SH-SY5Y (cell line): ENCODE results near the gene CAP1.

ENCODE experiments used
- GATA2 ChIP-seq: IDR thresholded peaks from 2 replicates; pipeline ENCODE4 v1.6.1; 2011; ENCODE audit warnings: mild to moderate bottlenecking, low read depth, low read length
- GATA3 ChIP-seq: IDR thresholded peaks from 2 replicates; pipeline ENCODE4 v1.6.1; 2011; ENCODE audit warnings: low read depth, mild to moderate bottlenecking, low read length, moderate library complexity

CAP1 gene

GRCh38 chr1:40023379-40023944 lies 17.1 kb upstream of the CAP1 start:
- TF ChIP-seq GATA3: no peak
- TF ChIP-seq GATA2: no peak

DNA sequence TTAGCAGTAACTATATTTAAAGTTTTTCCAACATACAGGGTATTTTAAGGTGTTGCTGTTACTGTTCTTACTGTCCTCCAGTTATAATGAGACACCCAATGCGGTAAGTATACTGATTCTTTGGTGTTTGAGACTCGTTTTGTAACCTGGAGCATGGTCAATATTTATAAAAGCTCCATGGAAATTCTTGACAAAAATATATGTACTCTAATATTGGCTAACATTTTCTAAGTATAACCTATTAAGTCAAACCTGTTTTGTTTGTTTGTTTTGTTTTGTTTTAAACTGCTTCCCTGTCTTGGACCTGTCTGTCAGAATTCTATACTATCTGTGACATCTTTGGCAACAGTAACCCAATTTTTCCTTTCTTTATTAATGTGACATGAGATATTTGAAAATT lies 15.9 kb upstream of the CAP1 start:
- no peak for TF ChIP-seq GATA2
- TF ChIP-seq GATA3: no peak

- no peak for TF ChIP-seq GATA2
These were observed 12.9 kb upstream of the CAP1 start for GRCh38 chr1:40027647-40028046.

GRCh38 chr1:40029608-40030007 lies 10.9 kb upstream of the CAP1 start:
- TF ChIP-seq GATA2 (no peak), GATA3 (no peak)

DNA sequence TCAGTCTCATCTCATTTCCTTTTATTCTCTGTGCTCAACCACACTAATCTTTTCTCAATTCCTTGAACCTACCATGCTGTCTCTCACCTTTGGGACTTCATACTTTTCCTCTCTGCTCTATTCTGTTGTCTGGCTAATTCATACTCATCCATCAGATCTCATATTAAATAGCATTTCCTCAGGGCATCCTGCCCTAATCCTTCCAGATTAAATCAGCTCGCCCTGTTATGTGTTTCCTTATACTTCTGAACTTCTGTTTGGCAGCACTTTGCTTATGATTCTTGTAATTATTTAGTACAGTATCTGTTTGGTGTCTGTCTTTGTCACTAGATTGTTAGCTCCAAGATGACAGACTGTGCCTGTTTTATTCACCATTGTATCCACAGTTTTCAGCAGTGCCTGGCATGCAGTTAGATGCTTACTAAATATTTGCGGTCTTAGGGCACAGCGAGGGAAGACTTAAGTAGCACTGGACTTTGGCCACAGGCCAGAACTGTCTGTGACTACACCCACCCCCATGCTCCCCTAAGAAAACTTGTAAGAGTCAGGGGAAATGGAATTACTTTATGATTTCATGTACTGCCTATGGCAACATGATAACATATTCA lies 9.9 kb upstream of the CAP1 start:
- TF ChIP-seq GATA3 (no peak), GATA2 (no peak; the same call in 1 of the 2 replicates)

DNA sequence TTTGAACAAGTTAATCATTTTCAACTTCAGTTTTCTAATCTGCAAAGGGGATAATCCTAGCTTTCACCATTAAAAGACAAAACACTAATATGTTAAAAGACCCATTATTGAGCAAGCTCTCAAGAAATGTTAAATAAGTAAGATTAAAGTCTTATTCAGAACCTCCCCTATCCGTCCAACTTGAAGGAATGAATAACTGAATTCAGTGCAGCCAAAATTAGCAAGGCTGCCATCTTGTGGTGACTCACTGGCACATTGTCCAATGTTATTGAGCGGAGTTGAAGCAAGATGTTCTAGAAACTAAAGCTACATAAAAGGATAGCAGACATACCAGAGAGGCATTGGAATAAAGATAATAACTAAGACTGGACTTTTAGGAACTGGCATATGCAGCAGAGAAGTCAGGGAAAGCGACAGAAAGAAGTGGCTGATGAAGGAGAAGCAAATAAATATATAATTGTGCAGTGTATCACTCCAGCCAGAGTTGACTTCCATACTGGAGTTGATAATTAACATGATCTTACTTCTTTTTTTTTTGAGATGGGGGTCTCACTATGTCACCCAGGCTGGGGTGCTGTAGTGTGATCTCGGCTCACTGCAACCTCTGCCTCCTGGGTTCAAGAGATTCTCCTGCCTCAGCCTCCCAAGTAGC lies 8.2 kb upstream of the CAP1 start:
- TF ChIP-seq GATA3: no peak
- no peak for TF ChIP-seq GATA2

GRCh38 chr1:40034869-40035268 lies 5.7 kb upstream of the CAP1 start:
- no peak for TF ChIP-seq GATA3
- no peak for TF ChIP-seq GATA2

DNA sequence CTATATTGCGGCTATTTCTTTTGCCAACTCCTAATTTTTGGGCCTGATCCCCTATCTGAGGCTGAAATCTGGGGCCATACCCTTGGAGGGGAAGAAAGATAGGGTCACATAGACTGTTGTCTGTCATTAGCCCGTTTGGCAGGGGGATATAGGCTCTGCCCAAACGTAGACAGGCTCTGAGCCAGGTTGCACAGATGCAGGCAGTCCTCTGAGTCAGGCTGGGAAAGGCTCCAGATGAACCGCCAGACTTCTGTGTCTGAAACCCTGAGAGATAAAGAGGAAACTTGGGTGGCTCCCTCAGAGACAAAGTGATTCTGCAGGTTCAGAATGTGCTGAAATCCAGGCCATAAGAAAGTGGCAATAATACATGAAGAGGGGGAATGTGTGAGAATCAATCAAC lies 4.0 kb upstream of the CAP1 start:
- no peak for TF ChIP-seq GATA2
- no peak for TF ChIP-seq GATA3

DNA sequence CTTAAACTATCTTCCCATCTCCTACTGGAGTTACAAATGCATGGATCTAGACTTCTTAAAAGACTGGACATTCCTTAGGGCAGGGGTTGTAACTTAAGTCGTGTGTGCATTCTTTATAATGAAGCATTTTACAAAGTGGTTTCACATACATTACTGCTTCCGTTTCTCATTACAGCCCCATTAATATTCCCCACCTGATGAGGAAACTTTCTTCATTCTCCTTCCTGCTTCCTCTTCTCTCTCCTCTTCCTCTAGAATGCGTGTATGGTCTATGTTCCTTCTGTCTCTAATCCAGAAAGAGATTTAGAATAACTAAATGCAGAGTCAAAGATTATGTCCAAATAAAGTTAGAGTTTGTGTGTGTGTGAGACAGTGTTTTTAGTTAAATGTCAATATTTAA lies 1.8 kb upstream of the CAP1 start:
- TF ChIP-seq GATA2 (no peak), GATA3 (no peak)

DNA sequence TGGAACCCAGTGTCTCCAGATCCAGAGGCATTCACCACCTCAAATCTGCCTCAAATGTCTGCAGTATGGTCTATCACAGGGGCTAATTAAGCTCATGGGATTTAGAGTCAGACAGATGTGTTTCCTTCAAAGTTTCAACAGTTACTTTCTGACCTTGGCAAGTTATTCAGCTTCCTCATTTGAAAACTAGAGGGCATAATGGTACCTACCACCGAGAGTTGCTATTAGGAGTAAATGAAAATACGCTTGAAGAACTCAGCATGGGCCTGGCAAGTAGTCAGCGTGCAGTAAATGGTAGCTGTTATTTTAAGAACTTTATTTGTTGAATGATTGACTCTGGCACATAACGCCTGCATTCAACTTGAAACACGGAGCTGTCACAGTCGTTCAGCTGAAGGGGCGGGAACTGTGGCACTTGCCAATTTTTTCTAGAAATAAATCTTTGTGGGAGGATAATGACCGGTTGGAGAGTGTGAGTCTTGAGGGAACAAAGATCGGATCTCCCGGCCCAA lies 1.2 kb upstream of the CAP1 start:
- TF ChIP-seq GATA3: no peak
- TF ChIP-seq GATA2: no peak

- TF ChIP-seq GATA2 (no peak), GATA3 (no peak)
These were observed 595 bp upstream of the CAP1 start for GRCh38 chr1:40039757-40040510.

GRCh38 chr1:40041466-40041838 lies 923 bp downstream of the CAP1 start:
- TF ChIP-seq GATA3: no peak
- TF ChIP-seq GATA2: no peak

DNA sequence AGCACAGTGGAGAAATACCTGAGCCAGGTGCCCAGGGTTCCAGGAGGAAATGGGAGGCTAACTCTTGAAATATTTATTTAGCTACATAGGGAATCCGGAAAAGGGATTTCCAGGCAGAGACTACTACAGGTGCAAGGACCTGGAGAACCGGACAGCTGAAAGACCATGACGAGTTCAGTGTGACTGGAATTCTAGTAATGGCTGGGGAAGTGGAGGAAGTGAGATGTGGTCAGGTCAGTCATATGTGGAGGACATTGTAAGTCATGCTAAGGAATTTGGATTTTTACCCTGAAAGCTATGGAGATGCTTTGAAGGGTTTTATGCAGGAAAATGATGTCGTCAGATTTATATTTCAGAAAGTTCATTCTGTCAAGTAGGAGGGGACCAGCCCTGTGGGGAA lies 1.8 kb downstream of the CAP1 start:
- TF ChIP-seq GATA2 (no peak), GATA3 (no peak)

GRCh38 chr1:40044110-40044509 lies 3.6 kb downstream of the CAP1 start:
- TF ChIP-seq GATA3: no peak
- TF ChIP-seq GATA2: no peak
